Endothelial cell of umbilical vein (primary cell): Measurements from ENCODE around the gene LCN9.

Source experiments
- CTCF ChIP-seq, 2 donors: IDR thresholded peaks; 1 replicate in 1 of 2; 2 replicates in 1 of 2; pipeline ENCODE4 v1.5.1; 2011; ENCODE audit warnings: low read length in 2 of 2, mild to moderate bottlenecking in 2 of 2, moderate library complexity in 2 of 2, control low read depth in 1 of 2, inconsistent platforms in 1 of 2, low read depth in 1 of 2; ENCODE audit not compliant: insufficient read depth in 1 of 2; ENCODE audit errors: extremely low read depth in 1 of 2
- EZH2 ChIP-seq: IDR thresholded peaks from 2 replicates; pipeline ENCODE4 v1.6.1; 2012; ENCODE audit warnings: borderline replicate concordance, low read depth, mild to moderate bottlenecking, moderate library complexity, low read length, inconsistent platforms; ENCODE audit not compliant: severe bottlenecking
- FOS ChIP-seq: IDR thresholded peaks from 2 replicates; pipeline ENCODE4 v1.6.1; 2011; ENCODE audit warnings: mild to moderate bottlenecking, low read length, moderate library complexity, borderline replicate concordance; ENCODE audit not compliant: insufficient read depth
- GATA2 ChIP-seq: IDR thresholded peaks from 2 replicates; pipeline ENCODE4 v1.7.0; 2011; ENCODE audit warnings: low read depth, mild to moderate bottlenecking, moderate library complexity, mixed read lengths, low read length; ENCODE audit not compliant: insufficient read length, insufficient read depth
- MAX ChIP-seq: IDR thresholded peaks from 2 replicates; pipeline ENCODE4 v1.6.1; 2011; ENCODE audit not compliant: insufficient read depth, insufficient read length
- MYC ChIP-seq: IDR thresholded peaks from one replicate; pipeline ENCODE4 v1.6.1; 2011; ENCODE audit warnings: mild to moderate bottlenecking, low read depth, low read length
- POLR2A ChIP-seq: IDR thresholded peaks from 2 replicates; pipeline ENCODE4 v1.6.1; 2012; ENCODE audit warnings: low read depth, mild to moderate bottlenecking, control low read depth, low read length
- POLR2AphosphoS5 ChIP-seq: IDR thresholded peaks from 2 replicates; pipeline ENCODE4 v1.6.1; 2012; ENCODE audit warnings: low read depth, mild to moderate bottlenecking, control low read depth, low read length, moderate library complexity; ENCODE audit not compliant: insufficient read depth

GRCh38 chr9:135650408-135650807 is 12.7 kb upstream of the LCN9 start:
- no peak for TF ChIP-seq CTCF (IDR thresholded peaks at IDR 0.05; ENCODE audit: extremely low read depth in 1 of 2, insufficient read depth in 1 of 2, low read depth in 1 of 2, low read length in 2 of 2)
- no peak for TF ChIP-seq POLR2A
- no peak for TF ChIP-seq GATA2
- TF ChIP-seq EZH2: no peak
- TF ChIP-seq MAX: no peak
- TF ChIP-seq MYC: no peak
- TF ChIP-seq POLR2AphosphoS5: no peak
- no peak for TF ChIP-seq FOS
